ENCODE results near the gene HDLBP. TPM values are rescaled to one million over a fixed set of nuclear protein-coding genes. Genes with fewer than 3 reads are reported as not detected.

Gene HDLBP
- total RNA-seq, 2 experiments from 2014 or later = 170 to 176 TPM

DNA sequence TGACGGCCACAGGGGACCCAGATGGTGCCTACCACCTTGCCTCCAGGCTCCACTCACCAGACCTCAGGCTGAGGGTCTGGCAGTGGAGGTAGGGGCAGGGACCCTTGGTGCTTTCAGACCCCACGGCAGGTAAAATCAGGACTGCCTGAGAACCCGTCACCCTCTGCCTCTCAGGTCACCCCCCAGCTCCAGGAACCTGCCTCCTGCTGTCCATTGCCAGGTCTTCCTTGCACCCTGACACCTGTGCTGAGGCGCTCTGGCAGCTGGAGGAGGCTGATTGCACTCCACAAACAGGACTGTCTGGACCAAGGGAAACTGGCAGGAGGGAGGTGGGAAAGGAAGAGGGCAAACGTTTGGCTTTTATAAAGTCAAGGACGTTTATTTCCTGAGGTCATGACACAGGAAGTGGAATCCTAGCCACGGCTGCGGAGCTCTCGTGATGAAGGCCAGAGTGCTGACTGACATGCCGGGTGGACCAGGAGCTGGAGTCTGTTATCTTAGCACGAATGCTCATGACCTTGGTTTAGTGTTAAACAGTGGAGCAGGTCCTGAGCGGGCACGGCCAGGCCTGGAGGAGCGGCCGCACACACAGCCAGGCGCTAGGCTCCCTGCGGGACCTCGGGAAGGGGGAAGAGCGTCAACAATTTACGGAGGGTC lies 86.5 kb downstream of the HDLBP start:
- Histone ChIP-seq H2AFZ (ENCODE audit: low read length) (no peak overlapping the region), H3K27ac (ENCODE audit: low read depth, low read length, poor library complexity, severe bottlenecking) (no peak overlapping the region), H4K20me1 (ENCODE audit: insufficient read depth, low read length) (no peaks in the 10 kb centered on the region), H3K4me2 (ENCODE audit: low read length) (no peak overlapping the region), H3K9me3 (ENCODE audit: low read length) (no peaks in the 10 kb centered on the region), H3K9me2 (ENCODE audit: insufficient read depth, low read length) (no peaks in the 10 kb centered on the region), H3K79me2 (ENCODE audit: insufficient read depth, low read depth, low read length) (no peaks in the 10 kb centered on the region), H3K4me3 (ENCODE audit: low read depth, low read length, poor library complexity, severe bottlenecking) (no peak overlapping the region), H3K4me1 (ENCODE audit: insufficient read depth, low read length, poor library complexity, severe bottlenecking) (no peaks in the 10 kb centered on the region), H3K36me3 (ENCODE audit: insufficient read depth, low read length) (peaks cover 60% of the 10 kb centered on the region)
- POLR2A ChIA-PET = no interaction called here
- intact Hi-C loops (cut with micrococcal nuclease; ENCODE audit: unreplicated experiment) = no loop called here
- no peak for TF ChIP-seq EZH2phosphoT487 (IDR thresholded peaks at IDR 0.05; ENCODE audit: borderline replicate concordance, low read depth, low read length)
- TF ChIP-seq, protein P1, sequence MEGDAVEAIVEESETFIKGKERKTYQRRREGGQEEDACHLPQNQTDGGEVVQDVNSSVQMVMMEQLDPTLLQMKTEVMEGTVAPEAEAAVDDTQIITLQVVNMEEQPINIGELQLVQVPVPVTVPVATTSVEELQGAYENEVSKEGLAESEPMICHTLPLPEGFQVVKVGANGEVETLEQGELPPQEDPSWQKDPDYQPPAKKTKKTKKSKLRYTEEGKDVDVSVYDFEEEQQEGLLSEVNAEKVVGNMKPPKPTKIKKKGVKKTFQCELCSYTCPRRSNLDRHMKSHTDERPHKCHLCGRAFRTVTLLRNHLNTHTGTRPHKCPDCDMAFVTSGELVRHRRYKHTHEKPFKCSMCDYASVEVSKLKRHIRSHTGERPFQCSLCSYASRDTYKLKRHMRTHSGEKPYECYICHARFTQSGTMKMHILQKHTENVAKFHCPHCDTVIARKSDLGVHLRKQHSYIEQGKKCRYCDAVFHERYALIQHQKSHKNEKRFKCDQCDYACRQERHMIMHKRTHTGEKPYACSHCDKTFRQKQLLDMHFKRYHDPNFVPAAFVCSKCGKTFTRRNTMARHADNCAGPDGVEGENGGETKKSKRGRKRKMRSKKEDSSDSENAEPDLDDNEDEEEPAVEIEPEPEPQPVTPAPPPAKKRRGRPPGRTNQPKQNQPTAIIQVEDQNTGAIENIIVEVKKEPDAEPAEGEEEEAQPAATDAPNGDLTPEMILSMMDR (conservative IDR thresholded peaks at IDR 0.05; ENCODE audit: low read length) = no peak
- CTCF ChIA-PET (ENCODE audit: unreplicated experiment) = no interaction called here
- no TSS peak for BruUV-seq (replicated peaks)
- no peak for DNase-seq (ENCODE audit: low spot score)

DNA sequence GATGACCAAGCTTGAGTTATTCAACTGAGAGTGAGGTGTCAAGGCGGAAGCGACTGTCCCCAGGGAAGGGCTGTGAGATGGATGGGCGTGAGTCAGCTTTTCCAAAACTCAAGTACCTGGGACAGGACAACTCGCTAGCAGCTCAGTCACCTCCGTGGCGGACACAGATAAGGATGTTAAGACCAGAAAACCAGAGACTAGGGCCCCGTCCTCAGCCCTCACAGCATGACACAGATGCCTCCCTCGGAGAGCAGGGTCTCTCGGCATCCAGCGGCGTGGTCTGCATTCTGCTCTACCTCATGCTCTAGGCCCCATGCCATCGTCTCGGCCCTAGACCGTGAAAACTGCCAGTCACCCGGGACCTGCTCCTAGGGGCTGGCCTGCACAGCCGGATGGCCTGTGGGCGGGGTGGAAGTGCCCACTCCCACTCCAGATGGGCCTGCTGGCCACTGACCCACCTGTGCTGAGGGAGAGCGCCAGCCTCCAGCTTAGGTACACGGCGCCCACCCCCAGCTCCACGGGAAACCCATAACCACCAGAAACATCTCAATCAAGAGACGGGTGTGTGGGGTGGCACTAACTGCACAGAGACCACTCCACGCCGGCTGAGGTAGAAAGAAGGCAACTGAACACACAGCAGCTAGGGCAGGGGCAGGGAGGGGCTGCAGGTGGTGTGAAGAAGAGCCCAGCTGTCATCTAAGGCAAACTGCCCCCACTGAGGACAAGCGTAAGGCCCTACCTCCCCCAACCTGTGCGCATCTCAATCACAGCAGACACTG lies 87.2 kb downstream of the HDLBP start:
- no peaks in the 10 kb centered on the region for H3K9me3 ChIP-seq (ENCODE audit: low read length)
- H3K4me1 ChIP-seq (ENCODE audit: insufficient read depth, low read length, poor library complexity, severe bottlenecking) = no peaks in the 10 kb centered on the region
- H3K9me2 ChIP-seq (ENCODE audit: insufficient read depth, low read length) = no peaks in the 10 kb centered on the region
- ChIA-PET POLR2A (interaction anchor here (0.8 kb wide), 1 partner anchor 9 kb away, joined by 3 read pairs; no protein-coding TSS in a partner anchor), CTCF (ENCODE audit: unreplicated experiment) (no interaction called here)
- H2AFZ ChIP-seq (ENCODE audit: low read length) = no peak overlapping the region
- peaks cover 52% of the 10 kb centered on the region for H3K36me3 ChIP-seq (ENCODE audit: insufficient read depth, low read length)
- no peak overlapping the region for H3K4me2 ChIP-seq (ENCODE audit: low read length)
- H3K4me3 ChIP-seq (ENCODE audit: low read depth, low read length, poor library complexity, severe bottlenecking) = no peak overlapping the region
- H3K79me2 ChIP-seq (ENCODE audit: insufficient read depth, low read depth, low read length) = no peaks in the 10 kb centered on the region
- intact Hi-C loops (cut with micrococcal nuclease; ENCODE audit: unreplicated experiment) = no loop called here
- no peak for DNase-seq (ENCODE audit: low spot score)
- H3K27ac ChIP-seq (ENCODE audit: low read depth, low read length, poor library complexity, severe bottlenecking) = no peak overlapping the region
- H4K20me1 ChIP-seq (ENCODE audit: insufficient read depth, low read length) = no peaks in the 10 kb centered on the region
- no TSS peak for BruUV-seq (replicated peaks)
- no peak for TF ChIP-seq EZH2phosphoT487 (IDR thresholded peaks at IDR 0.05; ENCODE audit: borderline replicate concordance, low read depth, low read length)
- TF ChIP-seq, protein P1 (conservative IDR thresholded peaks at IDR 0.05; ENCODE audit: low read length) = no peak

DNA sequence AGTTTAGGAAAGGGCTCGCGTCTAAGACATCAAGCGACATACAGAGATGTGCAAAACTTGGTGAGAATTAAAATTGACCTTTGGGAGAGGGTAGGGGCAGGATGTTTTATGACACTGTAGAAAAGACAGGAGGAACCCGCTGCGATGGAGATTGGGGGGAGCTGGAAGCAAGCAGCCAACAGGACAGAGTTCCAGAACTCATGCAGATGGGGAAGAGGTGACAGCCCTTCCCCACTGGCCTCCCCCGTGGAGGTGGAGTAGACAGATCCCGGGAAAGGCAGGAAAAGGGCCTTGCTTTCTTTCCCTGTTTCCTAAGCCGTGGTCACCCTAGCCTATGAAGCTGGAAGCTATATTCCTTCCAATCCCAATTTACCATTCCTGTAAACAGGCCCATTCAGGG lies 87.9 kb downstream of the HDLBP start:
- ChIA-PET CTCF (ENCODE audit: unreplicated experiment) (no interaction called here), POLR2A (interaction anchor here (0.8 kb wide), 1 partner anchor 9 kb away, joined by 3 read pairs; no protein-coding TSS in a partner anchor)

More for the DNA sequence above, 87.9 kb downstream of the HDLBP start:
- BruUV-seq (replicated peaks) = no TSS peak
- TF ChIP-seq, protein P1 (conservative IDR thresholded peaks at IDR 0.05; ENCODE audit: low read length) = no peak
- TF ChIP-seq EZH2phosphoT487 (IDR thresholded peaks at IDR 0.05; ENCODE audit: borderline replicate concordance, low read depth, low read length) = no peak
- Histone ChIP-seq H3K4me2 (ENCODE audit: low read length) (no peak overlapping the region), H2AFZ (ENCODE audit: low read length) (no peak overlapping the region), H3K4me3 (ENCODE audit: low read depth, low read length, poor library complexity, severe bottlenecking) (no peak overlapping the region), H4K20me1 (ENCODE audit: insufficient read depth, low read length) (no peaks in the 10 kb centered on the region), H3K27ac (ENCODE audit: low read depth, low read length, poor library complexity, severe bottlenecking) (no peak overlapping the region), H3K4me1 (ENCODE audit: insufficient read depth, low read length, poor library complexity, severe bottlenecking) (no peaks in the 10 kb centered on the region), H3K79me2 (ENCODE audit: insufficient read depth, low read depth, low read length) (no peaks in the 10 kb centered on the region), H3K36me3 (ENCODE audit: insufficient read depth, low read length) (peaks cover 46% of the 10 kb centered on the region), H3K9me3 (ENCODE audit: low read length) (no peaks in the 10 kb centered on the region), H3K9me2 (ENCODE audit: insufficient read depth, low read length) (no peaks in the 10 kb centered on the region)
- DNase-seq (ENCODE audit: low spot score) = no peak
- intact Hi-C loops (cut with micrococcal nuclease; ENCODE audit: unreplicated experiment) = no loop called here
